Adrenal gland (tissue), 5 donors: ENCODE results near the gene CORO1C.

Source experiments
- CTCF ChIP-seq, 6 experiments: fragments of 450-650 bp in 4 of 6; fragments of 200-600 bp in 2 of 6; sonication (generic) in 1 of 6; IDR thresholded peaks; 1 replicate in 5 of 6; 2 replicates in 1 of 6; pipeline versions ENCODE4 v1.5.1 to v1.8.0; 2016 to 2021; ENCODE audit warnings: antibody characterized with exemption in 6 of 6, mild to moderate bottlenecking in 2 of 6, moderate library complexity in 1 of 6
- POLR2A ChIP-seq, 2 donors: fragments of 450-650 bp; IDR thresholded peaks; one replicate each; pipeline ENCODE4 v1.6.1; 2017; ENCODE audit warnings: antibody characterized with exemption in 2 of 2, mild to moderate bottlenecking in 2 of 2, moderate library complexity in 1 of 2
- donor health status: DM: no; HTN: no; CAD: no.

- TF ChIP-seq CTCF (IDR thresholded peaks at IDR 0.05) (no peak), POLR2A (IDR thresholded peaks at IDR 0.05) (no peak)
These were observed 19.7 kb downstream of the CORO1C start for GRCh38 chr12:108711489-108712164.
